HEK293 (cell line): ENCODE data around the gene TSPO2.

Source experiments
- ZNF138 ChIP-seq: fragments of 450-650 bp; formaldehyde crosslinking; IDR thresholded peaks from 2 replicates; pipeline ENCODE4 v1.5.1; 2016; ENCODE audit warnings: missing biosample characterization, missing genetic modification characterization, borderline replicate concordance
- ZNF155 ChIP-seq: fragments of 450-650 bp; formaldehyde crosslinking; IDR thresholded peaks from 2 replicates; pipeline ENCODE4 v1.5.1; 2016; ENCODE audit warnings: missing biosample characterization, missing genetic modification characterization
- ZNF596 ChIP-seq: fragments of 450-650 bp; IDR thresholded peaks from 2 replicates; pipeline ENCODE4 v1.5.0; 2018; ENCODE audit warnings: missing biosample characterization, mild to moderate bottlenecking, missing genetic modification characterization, moderate library complexity
- ZNF658 ChIP-seq: fragments of 450-650 bp; formaldehyde crosslinking; IDR thresholded peaks from 2 replicates; pipeline ENCODE4; 2016; ENCODE audit warnings: missing biosample characterization, missing genetic modification characterization
- ZNF701 ChIP-seq: fragments of 450-650 bp; formaldehyde crosslinking; IDR thresholded peaks from 2 replicates; pipeline ENCODE4 v1.5.1; 2016; ENCODE audit warnings: missing biosample characterization, missing genetic modification characterization
- ZNF792 ChIP-seq: fragments of 450-650 bp; formaldehyde crosslinking; IDR thresholded peaks from 2 replicates; pipeline ENCODE4 v1.5.1; 2016; ENCODE audit warnings: missing biosample characterization, missing genetic modification characterization
- TF ChIP-seq, protein P1 (sequence below): fragments of 450-650 bp; formaldehyde crosslinking; IDR thresholded peaks from 2 replicates; pipeline ENCODE4 v1.5.1; 2016; ENCODE audit warnings: missing biosample characterization, missing genetic modification characterization, borderline replicate concordance
- TF ChIP-seq, protein P2 (sequence below): fragments of 450-650 bp; formaldehyde crosslinking; IDR thresholded peaks from 2 replicates; pipeline ENCODE4 v1.5.1; 2016; ENCODE audit warnings: missing biosample characterization, missing genetic modification characterization
- TF ChIP-seq, protein P3 (sequence below): fragments of 450-650 bp; formaldehyde crosslinking; conservative IDR thresholded peaks from 2 replicates; pipeline ENCODE4 v1.5.1; 2016; ENCODE audit warnings: low read depth, missing biosample characterization, missing genetic modification characterization

DNA sequence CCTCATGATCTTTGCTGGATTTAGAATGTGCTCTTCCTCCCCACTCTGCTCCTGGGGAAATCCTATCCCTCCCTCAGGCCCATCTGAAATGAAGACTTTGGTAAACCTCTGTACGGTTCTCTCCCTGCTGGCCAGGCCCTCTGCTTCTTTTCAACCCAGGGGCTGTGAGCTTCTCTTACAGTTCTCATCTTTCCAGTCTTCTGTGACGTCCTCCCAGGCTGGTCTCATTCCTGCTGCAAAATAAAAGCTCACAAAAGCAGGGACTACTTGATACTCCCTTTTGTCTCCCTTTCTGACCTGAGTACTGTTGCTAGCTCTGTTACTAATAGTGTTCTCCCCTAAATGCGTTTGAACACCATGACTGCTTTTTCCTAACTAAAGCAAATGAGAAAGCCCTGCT, 49.5 kb upstream of the TSPO2 start:
- no peak for TF ChIP-seq ZNF701 (tag by site-specific recombination)
- TF ChIP-seq, protein P1, sequence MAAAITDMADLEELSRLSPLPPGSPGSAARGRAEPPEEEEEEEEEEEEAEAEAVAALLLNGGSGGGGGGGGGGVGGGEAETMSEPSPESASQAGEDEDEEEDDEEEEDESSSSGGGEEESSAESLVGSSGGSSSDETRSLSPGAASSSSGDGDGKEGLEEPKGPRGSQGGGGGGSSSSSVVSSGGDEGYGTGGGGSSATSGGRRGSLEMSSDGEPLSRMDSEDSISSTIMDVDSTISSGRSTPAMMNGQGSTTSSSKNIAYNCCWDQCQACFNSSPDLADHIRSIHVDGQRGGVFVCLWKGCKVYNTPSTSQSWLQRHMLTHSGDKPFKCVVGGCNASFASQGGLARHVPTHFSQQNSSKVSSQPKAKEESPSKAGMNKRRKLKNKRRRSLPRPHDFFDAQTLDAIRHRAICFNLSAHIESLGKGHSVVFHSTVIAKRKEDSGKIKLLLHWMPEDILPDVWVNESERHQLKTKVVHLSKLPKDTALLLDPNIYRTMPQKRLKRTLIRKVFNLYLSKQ (tag by site-specific recombination), result no peak
- TF ChIP-seq ZNF658 (tag by site-specific recombination), result no peak
- TF ChIP-seq, protein P2, sequence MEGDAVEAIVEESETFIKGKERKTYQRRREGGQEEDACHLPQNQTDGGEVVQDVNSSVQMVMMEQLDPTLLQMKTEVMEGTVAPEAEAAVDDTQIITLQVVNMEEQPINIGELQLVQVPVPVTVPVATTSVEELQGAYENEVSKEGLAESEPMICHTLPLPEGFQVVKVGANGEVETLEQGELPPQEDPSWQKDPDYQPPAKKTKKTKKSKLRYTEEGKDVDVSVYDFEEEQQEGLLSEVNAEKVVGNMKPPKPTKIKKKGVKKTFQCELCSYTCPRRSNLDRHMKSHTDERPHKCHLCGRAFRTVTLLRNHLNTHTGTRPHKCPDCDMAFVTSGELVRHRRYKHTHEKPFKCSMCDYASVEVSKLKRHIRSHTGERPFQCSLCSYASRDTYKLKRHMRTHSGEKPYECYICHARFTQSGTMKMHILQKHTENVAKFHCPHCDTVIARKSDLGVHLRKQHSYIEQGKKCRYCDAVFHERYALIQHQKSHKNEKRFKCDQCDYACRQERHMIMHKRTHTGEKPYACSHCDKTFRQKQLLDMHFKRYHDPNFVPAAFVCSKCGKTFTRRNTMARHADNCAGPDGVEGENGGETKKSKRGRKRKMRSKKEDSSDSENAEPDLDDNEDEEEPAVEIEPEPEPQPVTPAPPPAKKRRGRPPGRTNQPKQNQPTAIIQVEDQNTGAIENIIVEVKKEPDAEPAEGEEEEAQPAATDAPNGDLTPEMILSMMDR (tag by site-specific recombination), result no peak
- TF ChIP-seq ZNF792 (tag by site-specific recombination), result no peak
- TF ChIP-seq ZNF138 (tag by site-specific recombination), result no peak
- TF ChIP-seq ZNF596 (tag by site-specific recombination), result no peak
- TF ChIP-seq ZNF155, result no peak
- TF ChIP-seq, protein P3, sequence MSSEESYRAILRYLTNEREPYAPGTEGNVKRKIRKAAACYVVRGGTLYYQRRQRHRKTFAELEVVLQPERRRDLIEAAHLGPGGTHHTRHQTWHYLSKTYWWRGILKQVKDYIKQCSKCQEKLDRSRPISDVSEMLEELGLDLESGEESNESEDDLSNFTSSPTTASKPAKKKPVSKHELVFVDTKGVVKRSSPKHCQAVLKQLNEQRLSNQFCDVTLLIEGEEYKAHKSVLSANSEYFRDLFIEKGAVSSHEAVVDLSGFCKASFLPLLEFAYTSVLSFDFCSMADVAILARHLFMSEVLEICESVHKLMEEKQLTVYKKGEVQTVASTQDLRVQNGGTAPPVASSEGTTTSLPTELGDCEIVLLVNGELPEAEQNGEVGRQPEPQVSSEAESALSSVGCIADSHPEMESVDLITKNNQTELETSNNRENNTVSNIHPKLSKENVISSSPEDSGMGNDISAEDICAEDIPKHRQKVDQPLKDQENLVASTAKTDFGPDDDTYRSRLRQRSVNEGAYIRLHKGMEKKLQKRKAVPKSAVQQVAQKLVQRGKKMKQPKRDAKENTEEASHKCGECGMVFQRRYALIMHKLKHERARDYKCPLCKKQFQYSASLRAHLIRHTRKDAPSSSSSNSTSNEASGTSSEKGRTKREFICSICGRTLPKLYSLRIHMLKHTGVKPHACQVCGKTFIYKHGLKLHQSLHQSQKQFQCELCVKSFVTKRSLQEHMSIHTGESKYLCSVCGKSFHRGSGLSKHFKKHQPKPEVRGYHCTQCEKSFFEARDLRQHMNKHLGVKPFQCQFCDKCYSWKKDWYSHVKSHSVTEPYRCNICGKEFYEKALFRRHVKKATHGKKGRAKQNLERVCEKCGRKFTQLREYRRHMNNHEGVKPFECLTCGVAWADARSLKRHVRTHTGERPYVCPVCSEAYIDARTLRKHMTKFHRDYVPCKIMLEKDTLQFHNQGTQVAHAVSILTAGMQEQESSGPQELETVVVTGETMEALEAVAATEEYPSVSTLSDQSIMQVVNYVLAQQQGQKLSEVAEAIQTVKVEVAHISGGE (tag by site-specific recombination), result no peak
